Omental fat pad (tissue), 4 donors: ENCODE results near the gene MAU2. TPM values are rescaled to one million over a fixed set of nuclear protein-coding genes. Genes with fewer than 3 reads are reported as not detected.

Experiments
- ATAC-seq: fragments of 150-250 bp; one replicate; pipeline ENCODE4 v1.9.1; 2016; ENCODE audit warnings: mild to moderate bottlenecking, moderate library complexity; ENCODE audit not compliant: low FRiP score
- DNase-seq: peaks from one replicate; pipeline ENCODE4 v3.0.0-alpha.2; 2019; ENCODE audit warnings: low spot score
- total RNA-seq, 4 donors: library from RNA; depleted of rRNA; stranded (reverse); fragments of >200 nt; gene quantifications; one replicate each; pipeline ENCODE4 v1.1.0, GENCODE V29; 2016
- TF ChIP-seq, protein P1 (sequence below), 3 donors: fragments of 450-650 bp; IDR thresholded peaks; one replicate each; pipeline ENCODE4 v1.5.1; 2016 to 2017; ENCODE audit warnings: antibody characterized with exemption in 3 of 3, mild to moderate bottlenecking in 3 of 3, moderate library complexity in 2 of 3

The MAU2 gene
- total RNA-seq, 4 donors from 2014 or later, result 27.6 to 78.5 (median 44.3) TPM

- TF ChIP-seq, protein P1, sequence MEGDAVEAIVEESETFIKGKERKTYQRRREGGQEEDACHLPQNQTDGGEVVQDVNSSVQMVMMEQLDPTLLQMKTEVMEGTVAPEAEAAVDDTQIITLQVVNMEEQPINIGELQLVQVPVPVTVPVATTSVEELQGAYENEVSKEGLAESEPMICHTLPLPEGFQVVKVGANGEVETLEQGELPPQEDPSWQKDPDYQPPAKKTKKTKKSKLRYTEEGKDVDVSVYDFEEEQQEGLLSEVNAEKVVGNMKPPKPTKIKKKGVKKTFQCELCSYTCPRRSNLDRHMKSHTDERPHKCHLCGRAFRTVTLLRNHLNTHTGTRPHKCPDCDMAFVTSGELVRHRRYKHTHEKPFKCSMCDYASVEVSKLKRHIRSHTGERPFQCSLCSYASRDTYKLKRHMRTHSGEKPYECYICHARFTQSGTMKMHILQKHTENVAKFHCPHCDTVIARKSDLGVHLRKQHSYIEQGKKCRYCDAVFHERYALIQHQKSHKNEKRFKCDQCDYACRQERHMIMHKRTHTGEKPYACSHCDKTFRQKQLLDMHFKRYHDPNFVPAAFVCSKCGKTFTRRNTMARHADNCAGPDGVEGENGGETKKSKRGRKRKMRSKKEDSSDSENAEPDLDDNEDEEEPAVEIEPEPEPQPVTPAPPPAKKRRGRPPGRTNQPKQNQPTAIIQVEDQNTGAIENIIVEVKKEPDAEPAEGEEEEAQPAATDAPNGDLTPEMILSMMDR (IDR thresholded peaks at IDR 0.05), result no peak
- no peak for ATAC-seq
- no peak for DNase-seq
Observed at GRCh38 chr19:19278315-19278714, 42.3 kb upstream of the MAU2 start.

DNA sequence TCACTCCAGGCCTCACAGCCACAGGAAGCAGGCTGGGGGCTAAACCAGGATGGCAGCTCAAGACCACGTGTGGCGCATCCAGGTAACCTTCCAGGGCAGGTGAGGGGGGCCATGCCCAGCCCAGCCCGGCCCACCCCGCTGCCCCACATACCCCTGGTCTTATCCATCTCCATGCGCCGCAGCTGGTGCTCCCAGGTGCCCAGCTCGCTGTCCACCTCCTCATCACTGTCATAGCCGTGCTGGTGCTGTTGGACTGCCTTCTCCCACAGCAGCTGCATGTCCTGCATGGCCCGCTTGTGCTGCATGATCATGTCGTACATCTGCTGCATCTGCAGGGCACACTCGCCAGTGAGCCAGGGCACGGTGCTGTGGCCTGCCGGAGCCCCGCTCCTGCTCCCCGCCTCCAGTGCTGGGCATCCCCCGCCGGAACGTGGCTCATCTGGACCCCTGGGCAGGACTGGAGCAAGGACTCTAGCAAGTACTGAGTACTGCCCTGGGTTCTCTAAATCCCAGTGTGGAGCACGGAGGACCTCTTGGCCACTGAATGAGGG, 41.5 kb upstream of the MAU2 start:
- DNase-seq (no peak), ATAC-seq (no peak)
- TF ChIP-seq, protein P1 (IDR thresholded peaks at IDR 0.05), result no peak

- ATAC-seq (no peak), DNase-seq (no peak)
- TF ChIP-seq, protein P1 (IDR thresholded peaks at IDR 0.05), result no peak
Observed at GRCh38 chr19:19279853-19280252, 40.8 kb upstream of the MAU2 start.

DNA sequence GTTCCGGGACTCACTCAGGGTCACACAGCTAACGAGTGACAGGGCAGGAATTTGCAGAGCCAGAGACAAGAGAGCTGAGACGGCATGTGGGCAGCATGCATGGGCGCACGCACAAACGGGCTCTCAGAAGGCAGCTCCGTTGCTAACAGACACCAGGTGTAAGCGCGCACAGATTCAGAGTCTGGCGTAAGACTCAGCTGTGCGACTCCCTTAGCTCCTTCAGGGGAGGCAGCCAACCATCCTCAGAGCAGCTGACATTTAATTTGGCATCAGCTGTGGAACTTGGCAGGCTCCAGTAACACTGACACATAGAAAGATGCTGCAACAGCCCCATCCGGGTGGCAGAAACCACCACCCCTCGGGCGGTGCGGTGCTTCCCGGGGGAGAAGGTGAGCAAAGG, 40.1 kb upstream of the MAU2 start:
- ATAC-seq, result no peak
- TF ChIP-seq, protein P1 (IDR thresholded peaks at IDR 0.05), result no peak

DNA sequence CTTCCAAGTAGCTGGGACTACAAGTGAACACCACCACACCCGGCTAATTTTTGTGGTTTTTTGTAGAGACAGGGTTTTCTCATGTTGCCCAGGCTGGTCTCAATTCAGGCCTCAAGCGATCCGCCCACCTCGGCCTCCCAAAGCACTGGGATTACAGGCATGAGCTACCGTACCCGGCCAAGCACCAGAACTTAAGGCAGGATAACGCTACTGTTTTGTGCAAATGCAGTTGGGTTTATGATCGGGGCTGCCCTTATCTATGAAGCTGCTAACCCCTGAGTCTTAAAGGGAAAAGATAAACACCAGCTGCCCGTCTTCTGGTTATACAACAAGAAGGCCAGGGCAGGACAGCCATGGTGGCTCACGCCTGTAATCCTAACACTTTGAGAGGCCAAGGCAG, 34.9 kb upstream of the MAU2 start:
- TF ChIP-seq, protein P1 (IDR thresholded peaks at IDR 0.05), result no peak
- DNase-seq, result no peak
- no peak for ATAC-seq

More for the DNA sequence above, 40.1 kb upstream of the MAU2 start:
- DNase-seq, result no peak

DNA sequence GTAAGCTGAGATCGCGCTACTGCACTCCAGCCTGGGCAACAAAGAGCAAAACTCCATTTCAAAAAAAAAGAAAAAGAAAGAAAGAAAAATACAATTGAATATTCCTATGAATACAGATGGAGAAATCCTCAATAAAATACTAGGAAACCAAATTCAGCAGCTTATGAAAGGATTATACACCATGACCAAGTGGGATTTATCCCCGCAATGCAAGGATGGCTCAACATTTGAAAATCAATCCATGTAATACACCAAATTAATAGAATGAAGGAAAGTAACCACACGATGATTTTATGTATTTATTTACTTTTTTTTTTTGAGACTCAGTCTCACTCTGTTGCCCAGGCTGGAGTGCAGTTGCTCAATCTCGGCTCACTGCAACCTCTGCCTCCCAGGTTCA, 28.0 kb upstream of the MAU2 start:
- TF ChIP-seq, protein P1 (IDR thresholded peaks at IDR 0.05), result no peak
- ATAC-seq (no peak), DNase-seq (no peak)

DNA sequence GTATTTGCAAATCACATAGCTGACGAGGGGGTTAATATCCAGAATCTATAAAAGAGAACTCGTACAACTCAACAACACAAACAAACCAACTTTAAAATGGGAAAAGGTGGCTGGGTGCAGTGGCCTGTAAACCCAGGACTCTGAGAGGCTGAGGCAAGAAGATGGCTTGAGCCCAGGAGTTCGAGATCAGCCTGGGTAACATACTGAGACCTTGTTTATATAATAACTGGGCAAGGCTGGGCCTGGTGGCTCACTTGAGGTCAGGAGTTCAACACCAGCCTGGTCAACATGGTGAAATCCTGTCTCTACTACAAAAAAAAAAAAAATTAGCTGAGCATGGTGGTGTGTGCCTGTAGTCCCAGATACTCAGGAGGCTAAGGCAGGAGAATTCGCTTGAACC, 25.7 kb upstream of the MAU2 start:
- DNase-seq (no peak), ATAC-seq (no peak)
- TF ChIP-seq, protein P1 (IDR thresholded peaks at IDR 0.05), result no peak
